ENCODE data around the gene ABCA4.

The ABCA4 gene

DNA sequence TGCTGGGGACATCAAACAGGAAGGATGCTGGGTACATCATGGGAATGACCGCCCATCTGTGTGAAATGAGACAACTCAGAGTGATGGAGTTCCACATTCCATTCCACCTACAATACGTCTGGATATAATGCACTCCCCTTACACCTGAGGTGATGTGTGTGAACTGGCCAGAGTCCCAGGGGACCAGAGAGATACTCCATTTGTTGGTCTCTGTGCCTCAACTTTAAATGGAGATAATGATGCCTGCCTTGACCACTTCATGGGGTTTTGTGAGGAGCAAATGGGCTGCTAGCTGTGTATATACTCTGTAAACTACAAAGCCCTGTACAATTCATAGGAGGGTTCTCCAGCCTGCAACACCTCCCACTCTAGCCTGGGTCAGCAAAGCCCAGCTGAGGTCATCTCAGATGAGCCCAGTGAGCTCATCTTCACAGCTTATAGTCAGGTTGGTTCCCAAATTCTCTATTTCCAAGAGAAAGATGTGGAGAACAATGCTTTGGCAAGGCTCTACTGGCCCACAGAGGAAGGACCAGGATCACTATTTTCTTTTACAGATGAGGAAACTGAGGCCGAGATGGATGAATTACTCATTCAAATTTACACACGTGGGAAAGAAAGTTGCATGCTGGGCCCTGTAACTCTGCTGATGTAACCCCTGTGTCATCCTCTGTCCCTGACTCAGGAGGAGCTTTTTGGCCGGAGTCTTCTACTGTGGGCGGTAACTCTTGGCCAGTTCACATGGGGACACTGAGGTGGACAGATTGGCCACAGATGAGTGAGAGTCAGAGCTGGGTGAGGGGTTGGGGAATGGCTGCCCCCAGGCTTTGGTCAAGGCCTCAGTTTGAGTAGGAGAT lies 106.1 kb downstream of the ABCA4 start:
- TF ChIP-seq, protein P1, sequence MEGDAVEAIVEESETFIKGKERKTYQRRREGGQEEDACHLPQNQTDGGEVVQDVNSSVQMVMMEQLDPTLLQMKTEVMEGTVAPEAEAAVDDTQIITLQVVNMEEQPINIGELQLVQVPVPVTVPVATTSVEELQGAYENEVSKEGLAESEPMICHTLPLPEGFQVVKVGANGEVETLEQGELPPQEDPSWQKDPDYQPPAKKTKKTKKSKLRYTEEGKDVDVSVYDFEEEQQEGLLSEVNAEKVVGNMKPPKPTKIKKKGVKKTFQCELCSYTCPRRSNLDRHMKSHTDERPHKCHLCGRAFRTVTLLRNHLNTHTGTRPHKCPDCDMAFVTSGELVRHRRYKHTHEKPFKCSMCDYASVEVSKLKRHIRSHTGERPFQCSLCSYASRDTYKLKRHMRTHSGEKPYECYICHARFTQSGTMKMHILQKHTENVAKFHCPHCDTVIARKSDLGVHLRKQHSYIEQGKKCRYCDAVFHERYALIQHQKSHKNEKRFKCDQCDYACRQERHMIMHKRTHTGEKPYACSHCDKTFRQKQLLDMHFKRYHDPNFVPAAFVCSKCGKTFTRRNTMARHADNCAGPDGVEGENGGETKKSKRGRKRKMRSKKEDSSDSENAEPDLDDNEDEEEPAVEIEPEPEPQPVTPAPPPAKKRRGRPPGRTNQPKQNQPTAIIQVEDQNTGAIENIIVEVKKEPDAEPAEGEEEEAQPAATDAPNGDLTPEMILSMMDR (IDR thresholded peaks at IDR 0.05; ENCODE audit: borderline replicate concordance, control extremely low read depth, extremely low read depth, insufficient read depth, missing control alignments) = no peak
- in situ Hi-C loops (cut with MboI; ENCODE audit: low sequenced_read_pairs, unreplicated experiment) = no loop called here
- no peak for DNase-seq (ENCODE audit: low spot score)

DNA sequence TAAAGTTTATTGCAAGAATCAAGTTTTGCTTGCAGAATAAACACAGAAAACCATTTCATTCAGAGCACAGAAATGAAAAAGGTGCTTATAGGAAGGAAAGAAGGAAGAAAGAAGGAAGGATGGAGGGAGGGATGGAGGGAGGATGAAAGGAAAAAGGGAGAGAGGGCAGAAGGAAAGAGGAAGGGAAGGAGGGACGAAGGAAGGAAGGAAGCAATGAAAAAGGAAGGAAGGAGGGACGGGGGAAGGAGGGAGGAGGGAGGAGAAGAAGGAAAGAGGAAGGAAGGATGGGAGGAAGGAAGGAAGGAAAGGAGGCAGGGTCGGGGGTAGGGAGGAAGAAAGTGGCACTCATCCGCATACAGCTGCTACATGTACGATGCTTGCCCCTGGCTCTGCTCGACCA lies 106.9 kb downstream of the ABCA4 start:
- in situ Hi-C loops (cut with MboI; ENCODE audit: low sequenced_read_pairs, unreplicated experiment) = no loop called here
- DNase-seq (ENCODE audit: low spot score) = no peak
- TF ChIP-seq, protein P1 (IDR thresholded peaks at IDR 0.05; ENCODE audit: borderline replicate concordance, control extremely low read depth, extremely low read depth, insufficient read depth, missing control alignments) = no peak

DNA sequence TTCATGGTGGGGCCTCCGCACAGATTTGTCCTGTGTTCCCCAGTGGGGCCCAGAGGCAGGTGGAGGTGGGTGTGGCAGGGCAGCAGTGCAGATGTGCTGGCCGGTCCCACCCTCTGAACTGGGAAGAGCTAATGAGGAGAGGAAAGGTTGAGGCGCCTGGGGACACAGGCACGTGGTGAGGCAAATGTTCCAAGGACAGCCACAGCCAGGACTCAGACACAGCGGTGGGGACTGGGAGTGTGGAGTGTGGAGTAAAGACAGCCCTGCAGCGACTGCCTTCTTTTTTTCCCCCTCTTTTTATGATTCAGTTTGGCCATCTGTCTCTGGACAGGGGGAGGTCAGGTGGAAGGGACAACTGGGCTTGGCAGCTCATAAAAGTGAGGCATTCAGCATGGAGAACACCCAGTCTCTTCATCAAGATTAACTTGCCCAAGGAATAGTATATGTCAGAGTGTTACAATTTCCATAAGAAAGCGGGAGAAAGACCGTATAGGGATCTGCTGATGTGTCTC lies 107.5 kb downstream of the ABCA4 start:
- in situ Hi-C loops (cut with MboI; ENCODE audit: low sequenced_read_pairs, unreplicated experiment) = no loop called here
- TF ChIP-seq, protein P1 (IDR thresholded peaks at IDR 0.05; ENCODE audit: borderline replicate concordance, control extremely low read depth, extremely low read depth, insufficient read depth, missing control alignments) = no peak
- DNase-seq (ENCODE audit: low spot score) = no peak

DNA sequence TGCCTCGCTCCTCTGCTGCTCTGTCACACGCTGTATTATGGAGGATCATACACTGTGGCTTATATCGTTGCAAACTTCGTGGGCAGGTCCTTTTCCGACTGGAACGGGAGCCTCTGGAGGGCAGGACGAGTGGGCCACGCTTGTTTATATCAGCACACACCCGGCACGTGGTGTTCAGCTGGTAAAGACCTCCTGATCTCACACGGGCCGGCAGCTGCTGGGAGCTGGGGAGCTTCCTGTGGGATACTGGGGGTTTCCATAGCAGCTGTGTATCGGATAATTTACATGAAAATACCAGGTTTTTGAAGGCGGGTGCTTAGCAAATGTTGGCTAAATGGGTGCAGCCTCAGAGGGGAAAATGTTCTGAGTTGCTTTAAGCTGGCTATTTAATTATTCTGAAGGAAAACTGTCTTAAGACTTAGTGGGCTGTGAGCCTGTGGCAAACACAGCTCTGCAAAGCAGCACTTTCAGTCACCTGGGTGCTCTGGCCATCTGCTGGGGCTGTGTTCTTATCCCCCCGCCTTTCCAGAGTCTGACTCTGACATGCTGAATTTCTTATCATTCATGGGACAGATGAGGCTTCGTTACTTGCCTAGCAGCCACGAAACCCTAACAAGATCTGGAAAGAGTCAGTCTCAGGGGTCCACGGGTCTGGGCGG lies 108.1 kb downstream of the ABCA4 start:
- in situ Hi-C loops (cut with MboI; ENCODE audit: low sequenced_read_pairs, unreplicated experiment) = no loop called here
- DNase-seq (ENCODE audit: low spot score) = no peak
- TF ChIP-seq, protein P1 (IDR thresholded peaks at IDR 0.05; ENCODE audit: borderline replicate concordance, control extremely low read depth, extremely low read depth, insufficient read depth, missing control alignments) = no peak

- no peak for DNase-seq (ENCODE audit: low spot score)
- in situ Hi-C loops (cut with MboI; ENCODE audit: low sequenced_read_pairs, unreplicated experiment) = no loop called here
- TF ChIP-seq, protein P1 (IDR thresholded peaks at IDR 0.05; ENCODE audit: borderline replicate concordance, control extremely low read depth, extremely low read depth, insufficient read depth, missing control alignments) = no peak
These were observed 109.0 kb downstream of the ABCA4 start for GRCh38 chr1:94011709-94012595.

GRCh38 chr1:94011129-94011528 lies 109.8 kb downstream of the ABCA4 start:
- DNase-seq (ENCODE audit: low spot score) = no peak
- in situ Hi-C loops (cut with MboI; ENCODE audit: low sequenced_read_pairs, unreplicated experiment) = no loop called here
- TF ChIP-seq, protein P1 (IDR thresholded peaks at IDR 0.05; ENCODE audit: borderline replicate concordance, control extremely low read depth, extremely low read depth, insufficient read depth, missing control alignments) = no peak

Data from GM13976 (cell line).